Gastrocnemius medialis (tissue), 4 donors: ENCODE results near the gene SAMD4A.

Experiments used
- POLR2A ChIP-seq, 2 donors: fragments of 450-650 bp; IDR thresholded peaks; one replicate each; pipeline ENCODE4 v1.6.1; 2017; ENCODE audit warnings: antibody characterized with exemption in 2 of 2, mild to moderate bottlenecking in 2 of 2, moderate library complexity in 2 of 2
- TF ChIP-seq, protein P1 (sequence below), 5 experiments: fragments of 450-650 bp in 3 of 5; fragments of 200-600 bp in 2 of 5; sonication (generic) in 2 of 5; IDR thresholded peaks in 4 of 5; conservative IDR thresholded peaks in 1 of 5; 1 replicate in 4 of 5; 2 replicates in 1 of 5; pipeline ENCODE4 v1.5.1; 2016 to 2019; ENCODE audit warnings: antibody characterized with exemption in 5 of 5, mild to moderate bottlenecking in 3 of 5, moderate library complexity in 3 of 5

DNA sequence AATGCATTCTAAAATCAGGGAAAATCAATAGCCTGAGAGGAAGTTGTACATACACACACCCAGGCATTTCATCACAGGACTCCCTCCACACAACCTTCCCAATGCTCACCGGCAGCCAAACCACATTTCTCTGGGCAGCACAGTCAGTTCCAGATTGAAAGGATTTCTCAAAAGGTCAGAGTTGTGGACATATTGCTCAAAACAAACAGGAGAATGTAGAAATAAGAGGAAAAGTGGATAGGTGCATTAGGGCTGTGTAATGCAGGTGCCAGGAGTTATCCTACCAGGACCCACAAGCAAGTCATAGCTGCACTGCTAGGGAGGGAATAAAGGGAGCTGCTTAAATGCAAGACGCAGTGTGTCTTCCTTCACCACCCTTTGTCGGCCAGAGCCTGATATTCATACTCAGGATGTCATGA lies 272.8 kb downstream of the SAMD4A start:
- TF ChIP-seq POLR2A (IDR thresholded peaks at IDR 0.05): no peak
- TF ChIP-seq, protein P1, sequence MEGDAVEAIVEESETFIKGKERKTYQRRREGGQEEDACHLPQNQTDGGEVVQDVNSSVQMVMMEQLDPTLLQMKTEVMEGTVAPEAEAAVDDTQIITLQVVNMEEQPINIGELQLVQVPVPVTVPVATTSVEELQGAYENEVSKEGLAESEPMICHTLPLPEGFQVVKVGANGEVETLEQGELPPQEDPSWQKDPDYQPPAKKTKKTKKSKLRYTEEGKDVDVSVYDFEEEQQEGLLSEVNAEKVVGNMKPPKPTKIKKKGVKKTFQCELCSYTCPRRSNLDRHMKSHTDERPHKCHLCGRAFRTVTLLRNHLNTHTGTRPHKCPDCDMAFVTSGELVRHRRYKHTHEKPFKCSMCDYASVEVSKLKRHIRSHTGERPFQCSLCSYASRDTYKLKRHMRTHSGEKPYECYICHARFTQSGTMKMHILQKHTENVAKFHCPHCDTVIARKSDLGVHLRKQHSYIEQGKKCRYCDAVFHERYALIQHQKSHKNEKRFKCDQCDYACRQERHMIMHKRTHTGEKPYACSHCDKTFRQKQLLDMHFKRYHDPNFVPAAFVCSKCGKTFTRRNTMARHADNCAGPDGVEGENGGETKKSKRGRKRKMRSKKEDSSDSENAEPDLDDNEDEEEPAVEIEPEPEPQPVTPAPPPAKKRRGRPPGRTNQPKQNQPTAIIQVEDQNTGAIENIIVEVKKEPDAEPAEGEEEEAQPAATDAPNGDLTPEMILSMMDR (IDR thresholded peaks at IDR 0.05 in 4 of 5, conservative IDR thresholded peaks at IDR 0.05 in 1 of 5): no peak
